ENCODE measurements around the gene LIX1L.

- no peak for TF ChIP-seq POLR2AphosphoS5 (IDR thresholded peaks at IDR 0.05)
- TF ChIP-seq CTCF (IDR thresholded peaks at IDR 0.05), result no peak
- TF ChIP-seq POLR2A (IDR thresholded peaks at IDR 0.05), result no peak
- no peak for TF ChIP-seq EP300 (IDR thresholded peaks at IDR 0.05)
These were observed 45.6 kb downstream of the LIX1L start for GRCh38 chr1:145912128-145912641.
